Astrocyte of the hippocampus (primary cell): ENCODE measurements around the gene SERPINB3.
"Not testable (repeated sequence)": the region's sequence is repeated elsewhere in the genome, so short reads cannot be mapped to it uniquely, and the experiment has no call there.

Source experiments
- DNase-seq: peaks from one replicate; pipeline ENCODE4 v3.0.0; 2011; ENCODE audit warnings: low read depth, low spot score

The SERPINB3 gene

GRCh38 chr18:63661750-63662149 is at the start of gene SERPINB3:
Gene SERPINB3 (minus strand): TSS chr18:63661893. CDS start chr18:63661216, 677 bp downstream.
- not testable (repeated sequence) for DNase-seq

GRCh38 chr18:63708650-63709049 is 47.0 kb upstream of the SERPINB3 start:
- peak; percentile 11 for DNase-seq

- no peak for DNase-seq
Observed at GRCh38 chr18:63707816-63708215, 46.1 kb upstream of the SERPINB3 start.

- DNase-seq = no peak
Observed at GRCh38 chr18:63705401-63705800, 43.7 kb upstream of the SERPINB3 start.

- DNase-seq = no peak
Observed at GRCh38 chr18:63702660-63703059, 41.0 kb upstream of the SERPINB3 start, which contains the start of gene SERPINB11. Gene SERPINB11 (plus strand): TSS chr18:63702960. CDS start chr18:63710194, 7,234 bp downstream.

- DNase-seq = no peak
Observed at GRCh38 chr18:63701952-63702351, 40.3 kb upstream of the SERPINB3 start.

- DNase-seq = no peak
Observed at GRCh38 chr18:63700501-63700900, 38.8 kb upstream of the SERPINB3 start.

DNA sequence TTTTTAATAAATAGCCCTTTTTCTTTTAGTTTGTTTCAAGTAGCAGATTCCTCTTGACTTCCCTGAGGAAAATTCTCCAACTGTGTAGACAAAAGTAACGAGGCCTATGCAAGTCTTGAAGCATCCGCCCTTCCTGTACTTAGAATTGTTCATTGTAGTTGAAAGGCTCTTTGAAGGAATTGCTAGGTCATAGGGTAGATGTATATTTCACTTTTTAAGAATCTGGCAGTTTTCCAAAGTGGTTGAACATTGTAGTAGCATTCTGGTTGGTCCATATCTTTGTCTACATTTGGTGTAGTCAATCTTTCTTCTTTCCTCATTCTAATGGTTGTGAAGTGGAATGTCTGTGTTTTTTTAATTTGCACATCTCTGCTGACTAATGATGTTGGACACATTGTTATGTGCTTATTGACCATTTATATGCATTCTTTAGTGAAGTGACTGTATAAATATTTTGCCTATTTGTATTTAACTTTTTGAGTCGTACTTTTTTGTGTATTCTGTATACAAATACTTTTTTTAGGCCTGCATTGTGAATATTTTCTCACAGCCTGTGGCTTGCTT is 35.5 kb upstream of the SERPINB3 start:
- DNase-seq = peak; percentile 3

GRCh38 chr18:63689064-63689463 is 27.4 kb upstream of the SERPINB3 start:
- no peak for DNase-seq

GRCh38 chr18:63686871-63687270 is 25.2 kb upstream of the SERPINB3 start:
- no peak for DNase-seq

- DNase-seq = no peak
Observed at GRCh38 chr18:63684718-63685117, 23.0 kb upstream of the SERPINB3 start.

- no peak for DNase-seq
Observed at GRCh38 chr18:63683890-63684289, 22.2 kb upstream of the SERPINB3 start.

DNA sequence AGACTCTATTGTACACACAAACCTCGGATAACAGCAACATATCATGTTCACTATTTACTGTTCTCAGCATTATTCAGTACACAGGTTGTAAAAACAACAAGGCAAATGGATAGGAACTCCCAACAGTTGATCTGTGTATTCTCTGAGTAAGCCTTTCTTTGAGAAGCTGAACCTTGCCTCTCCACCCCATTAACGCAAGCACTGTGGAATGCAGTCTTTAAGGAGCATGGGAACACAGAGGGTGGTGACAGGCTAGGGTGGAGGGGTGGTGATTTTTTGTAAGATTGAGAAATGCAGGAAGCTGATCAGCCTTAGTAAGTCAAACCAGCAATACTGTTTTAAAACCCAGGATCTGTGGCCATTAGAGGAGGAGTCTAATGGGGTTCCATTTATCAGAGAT is 21.5 kb upstream of the SERPINB3 start:
- peak; percentile 29 for DNase-seq

DNA sequence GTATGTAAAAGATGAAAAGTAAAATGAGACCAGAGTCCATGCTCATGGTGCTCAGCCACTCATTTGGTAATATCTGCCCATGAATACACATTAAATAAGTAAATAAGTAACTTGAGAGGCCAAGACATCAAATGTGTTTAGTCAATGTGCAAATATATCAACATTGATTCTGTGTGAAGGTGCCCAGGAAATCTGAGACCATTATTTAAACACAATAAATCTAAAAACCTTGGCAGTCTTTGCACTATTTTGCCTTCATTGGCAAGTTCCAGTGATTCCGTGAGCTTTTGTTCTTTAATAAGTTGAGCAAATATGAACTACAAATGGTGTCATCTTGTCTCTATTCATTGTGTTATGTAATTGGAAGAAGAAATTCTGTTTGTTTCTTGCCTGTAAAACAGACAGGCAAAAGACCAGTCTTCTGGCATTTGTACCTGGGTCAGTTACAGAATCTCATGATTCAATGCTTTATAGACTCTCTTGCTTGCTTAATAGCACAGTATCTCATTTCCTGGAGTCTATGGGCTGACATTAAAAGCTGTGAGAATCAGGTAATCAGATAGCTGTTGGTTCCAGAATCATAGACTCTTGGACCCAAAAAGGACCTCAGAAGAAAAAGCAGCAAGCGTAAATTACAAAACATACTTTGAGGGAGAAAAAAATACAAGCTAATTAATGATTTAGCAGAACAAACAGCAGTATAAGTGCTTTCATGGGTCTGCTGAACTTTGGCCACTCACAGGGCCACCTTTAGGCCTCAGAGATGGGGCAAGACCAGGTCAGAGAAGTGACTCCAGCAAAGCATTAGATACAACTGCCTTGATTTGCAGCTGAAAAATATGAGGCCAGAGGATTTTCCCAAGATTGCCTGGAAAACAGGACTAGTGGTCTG is 20.0 kb upstream of the SERPINB3 start:
- DNase-seq = no peak

GRCh38 chr18:63679820-63680606 is 18.3 kb upstream of the SERPINB3 start:
- DNase-seq = no peak

DNA sequence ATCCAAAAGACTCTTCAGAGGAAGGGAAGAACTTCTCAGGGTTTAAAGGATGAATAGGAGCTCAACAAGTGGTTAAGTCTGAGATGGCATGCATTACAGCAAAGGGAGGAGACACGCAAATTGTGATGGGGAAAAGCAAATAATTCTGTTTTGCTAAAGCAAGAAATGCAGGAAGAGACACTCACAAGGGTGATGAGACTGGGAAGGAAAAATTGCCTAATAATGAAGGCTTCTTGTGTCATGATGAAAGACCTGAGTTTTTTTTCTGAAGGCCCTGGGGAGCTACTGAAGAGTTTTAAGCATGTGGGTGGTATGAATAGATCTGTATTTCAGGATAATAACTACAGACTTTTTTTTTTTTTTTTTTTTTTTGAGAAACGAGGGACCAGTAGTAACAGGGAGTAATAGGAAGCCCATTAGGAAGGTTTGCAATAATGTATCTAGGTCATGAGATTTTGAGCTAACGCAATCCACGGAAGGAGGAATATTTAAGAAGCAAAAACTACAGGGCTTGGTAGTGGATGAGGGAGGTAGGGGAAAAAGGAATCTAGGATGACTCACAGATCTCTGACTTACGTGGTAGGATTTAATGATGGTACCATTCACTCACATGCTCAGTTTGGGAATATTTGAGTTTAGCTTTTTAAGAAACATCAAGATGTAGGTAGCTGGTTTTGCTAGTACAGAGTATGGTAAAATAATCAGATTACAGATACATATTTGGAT is 16.0 kb upstream of the SERPINB3 start:
- no peak for DNase-seq

DNA sequence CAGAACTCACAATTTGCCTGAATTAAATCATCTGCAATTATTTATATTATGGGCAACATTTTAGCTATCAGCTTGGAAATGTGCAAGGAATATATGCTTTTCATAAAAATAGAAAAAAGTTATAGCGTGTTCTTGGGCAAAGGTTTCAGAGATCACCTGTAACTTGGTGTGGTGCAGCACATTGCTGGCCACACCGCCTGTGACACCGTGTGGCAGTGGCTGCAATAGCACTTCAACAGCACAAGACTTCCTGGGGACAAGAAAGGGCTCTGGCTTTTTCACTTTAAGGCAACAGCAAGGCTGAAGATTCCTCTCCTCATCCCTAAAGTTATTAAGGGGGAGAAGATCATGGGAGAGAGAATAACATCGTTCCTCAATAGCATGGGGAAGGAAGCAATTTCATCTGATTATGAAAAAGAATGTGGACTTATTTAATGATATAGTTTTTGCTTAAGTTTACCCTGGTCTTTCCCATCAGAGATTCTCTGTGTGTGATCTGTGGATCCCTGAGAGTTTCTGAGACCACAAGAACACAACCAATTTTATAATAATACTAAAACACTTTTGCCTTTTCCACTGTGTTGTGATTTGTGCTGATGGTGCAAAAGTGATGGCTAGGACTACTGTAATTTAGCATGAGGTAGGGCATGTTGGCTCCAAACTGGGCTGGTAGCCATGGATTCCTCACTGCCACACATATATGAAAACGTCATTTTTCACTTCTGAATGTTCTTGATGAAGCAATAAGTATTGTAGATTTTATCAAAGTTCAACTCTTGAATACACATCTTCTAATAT is 15.0 kb upstream of the SERPINB3 start:
- no peak for DNase-seq

DNA sequence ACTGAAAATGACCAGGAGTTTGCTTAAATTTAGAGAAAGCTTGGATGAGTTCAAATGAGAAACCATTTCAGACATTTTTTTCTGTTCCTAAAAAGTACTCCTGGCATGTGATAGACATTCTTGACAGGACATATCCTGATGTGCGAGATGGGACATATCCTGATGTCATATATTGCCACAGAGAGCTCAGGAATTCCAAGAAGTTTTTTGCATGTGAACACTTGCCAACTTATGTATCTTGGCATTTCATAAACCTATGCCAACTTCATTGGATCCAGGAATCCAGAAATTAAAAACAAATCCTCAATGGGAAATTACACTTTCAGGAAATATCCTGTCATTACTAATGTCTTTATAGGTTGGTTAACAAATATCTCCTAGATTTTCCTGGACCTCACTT is 2.9 kb upstream of the SERPINB3 start:
- no peak for DNase-seq

- not testable (repeated sequence) for DNase-seq
Observed at GRCh38 chr18:63658920-63659319, 2.8 kb downstream of the SERPINB3 start.

- DNase-seq = not testable (repeated sequence)
Observed at GRCh38 chr18:63650271-63650670, 11.4 kb downstream of the SERPINB3 start.

- no peak for DNase-seq
Observed at GRCh38 chr18:63648241-63648640, 13.5 kb downstream of the SERPINB3 start.
